K562 (cell line): Measurements from ENCODE around the gene PFKFB2. TPM values are rescaled to one million over a fixed set of nuclear protein-coding genes. Genes with fewer than 3 reads are reported as not detected.

Experiments used
- BRF2 ChIP-seq: IDR thresholded peaks from 3 replicates; pipeline ENCODE4 v1.6.1; 2011; ENCODE audit warnings: borderline replicate concordance, mild to moderate bottlenecking; ENCODE audit not compliant: insufficient read length, insufficient read depth
- LARP7 ChIP-seq: fragments of 450-650 bp; IDR thresholded peaks from 2 replicates; pipeline ENCODE4 v1.6.1; 2016
- MGA ChIP-seq: fragments of 450-650 bp; IDR thresholded peaks from 2 replicates; pipeline ENCODE4 v1.6.1; 2016; ENCODE audit warnings: mild to moderate bottlenecking, moderate library complexity
- PCBP2 ChIP-seq: fragments of 200-400 bp; formaldehyde crosslinking; IDR thresholded peaks from 2 replicates; pipeline ENCODE4 v1.6.1; 2018; ENCODE audit warnings: low read length, low read depth, mild to moderate bottlenecking, moderate library complexity; ENCODE audit not compliant: poor library complexity, severe bottlenecking
- TGIF2 ChIP-seq: sonication (generic); formaldehyde crosslinking; IDR thresholded peaks from 2 replicates; pipeline ENCODE4 v1.8.1; 2022; ENCODE audit warnings: mild to moderate bottlenecking, missing genetic modification reagents, moderate library complexity
- THRA ChIP-seq: fragments of 450-650 bp; IDR thresholded peaks from 2 replicates; pipeline ENCODE4 v1.6.1; 2017; ENCODE audit warnings: mild to moderate bottlenecking, moderate library complexity
- THRAP3 ChIP-seq: fragments of 450-650 bp; IDR thresholded peaks from 2 replicates; pipeline ENCODE4 v1.6.1; 2016; ENCODE audit warnings: mild to moderate bottlenecking, inconsistent platforms, borderline replicate concordance
- UBTF ChIP-seq, 2 experiments: IDR thresholded peaks; 2 replicates each; pipeline ENCODE4 v1.6.1; 2012; ENCODE audit warnings: improper control_type of control experiment in 2 of 2, low read depth in 2 of 2, low read length in 2 of 2, borderline replicate concordance in 1 of 2
- polyA plus RNA-seq, 8 experiments: library from polyadenylated mRNA; depleted of rRNA in 4 of 8; stranded (reverse) in 5 of 8; unstranded in 3 of 8; fragments of >200 nt; fragmentation: Nextera tagmentation in 2 of 8; fragmentation: Illumina TruSeq in 1 of 8; extraction: Ambion mirVana in 2 of 8; extraction: Trizol in 1 of 8; gene quantifications; 2 replicates each; pipeline versions ENCODE4 v1.2.1 to v1.2.3, GENCODE V29; 2011 to 2014; ENCODE audit warnings: inconsistent platforms in 1 of 8, missing spikeins in 1 of 8
- total RNA-seq, 7 experiments: library from RNA; depleted of rRNA in 6 of 7; stranded (reverse); fragments of >200 nt in 6 of 7; fragmentation: Illumina TruSeq in 2 of 7; extraction: Trizol in 2 of 7; gene quantifications; 2 replicates each; pipeline versions ENCODE4 v1.2.1 to v1.2.3, GENCODE V29; 2011 to 2021; ENCODE audit warnings: low replicate concordance in 1 of 7

PFKFB2 gene
- total and polyA plus RNA-seq, 9 of the 15 experiments (the other 6 are each of a cell fraction or from before 2014, with no cell fraction given): 6.9 to 26.0 (median 16.4) TPM

GRCh38 chr1:207004931-207005830, 47.9 kb upstream of the PFKFB2 start (continued):
- TF ChIP-seq MGA: no peak
- TF ChIP-seq BRF2: no peak
- 0 out of 2 replicates have a peak, but pooled peaks have one; percentile 40 for TF ChIP-seq THRAP3
- no peak for TF ChIP-seq THRA
- TF ChIP-seq LARP7: 0 out of 2 replicates have a peak, but pooled peaks have one; percentile 11
- TF ChIP-seq TGIF2 (CRISPR knock-in tag): no peak
- no peak for TF ChIP-seq PCBP2
- TF ChIP-seq UBTF (IDR thresholded peaks at IDR 0.05; ENCODE audit: borderline replicate concordance in 1 of 2, low read depth in 2 of 2, low read length in 2 of 2): no peak
